ENCODE results near the gene FOXE1. TPM values are rescaled to one million over a fixed set of nuclear protein-coding genes. Genes with fewer than 3 reads are reported as not detected.

The FOXE1 gene
- total RNA-seq, 1 experiment from 2014 or later: not detected

- DNase-seq: no peak
- Histone ChIP-seq H2AFZ (ENCODE audit: low read length) (no peak overlapping the region), H2BK20ac (ENCODE audit: low read depth, low read length, poor library complexity, severe bottlenecking) (no peak overlapping the region), H4K20me1 (ENCODE audit: control insufficient read depth, insufficient read depth, insufficient read length) (no peaks in the 10 kb centered on the region), H3K23me2 (ENCODE audit: insufficient read length, low read depth, low read length, poor library complexity, severe bottlenecking) (peaks cover 3% of the 10 kb centered on the region), H2BK5ac (ENCODE audit: insufficient read length, low read length) (no peak overlapping the region), H3K79me1 (ENCODE audit: insufficient read depth, low read depth, low read length, poor library complexity, severe bottlenecking) (no peaks in the 10 kb centered on the region), H4K5ac (ENCODE audit: insufficient read length, low read depth, low read length) (no peak overlapping the region), H4K8ac (replicated peaks; ENCODE audit: insufficient read length, low read depth, low read length) (no peak overlapping the region), H2BK15ac (ENCODE audit: low read depth, low read length) (no peak overlapping the region), H3K56ac (ENCODE audit: insufficient read length, low read depth, low read length) (no peak overlapping the region), H4K91ac (ENCODE audit: insufficient read length, low read depth, low read length) (no peak overlapping the region), H3K9me3 (ENCODE audit: control insufficient read depth, low read depth, low read length) (no peaks in the 10 kb centered on the region), H3K27ac (ENCODE audit: insufficient read length, low read depth, low read length) (no peak overlapping the region), H3K4me2 (ENCODE audit: insufficient read depth, insufficient read length, low read length) (no peak overlapping the region), H3K4ac (ENCODE audit: low read depth, low read length) (no peak overlapping the region), H3K4me1 (ENCODE audit: insufficient read depth, low read length) (peaks cover 3% of the 10 kb centered on the region; the same call in 1 of the 2 replicates), H2BK120ac (ENCODE audit: low read depth, low read length, poor library complexity, severe bottlenecking) (no peak overlapping the region), H3K9ac (ENCODE audit: extremely low read depth, insufficient read length, low read length) (no peak overlapping the region), H3K23ac (ENCODE audit: insufficient read length, low read depth, low read length) (no peak overlapping the region), H3T11ph (ENCODE audit: low read length) (no peak overlapping the region), H2AK5ac (ENCODE audit: insufficient read length, low read length) (no peak overlapping the region), H3K14ac (ENCODE audit: insufficient read depth, low read length) (no peak overlapping the region), H3K18ac (ENCODE audit: insufficient read length, low read depth, low read length) (no peak overlapping the region), H3K79me2 (ENCODE audit: insufficient read depth, low read length) (no peaks in the 10 kb centered on the region), H3K27me3 (ENCODE audit: insufficient read depth, low read length) (no peaks in the 10 kb centered on the region; the same call in 1 of the 2 replicates), H2BK12ac (ENCODE audit: insufficient read length, low read depth, low read length) (no peak overlapping the region)
- Mint-ChIP-seq H3K9me3 (no peaks in the 10 kb centered on the region), H3K27me3 (ENCODE audit: low read depth) (peaks cover 52% of the 10 kb centered on the region), H3K27ac (no peak overlapping the region), H3K4me1 (peaks cover 32 to 36% of the 10 kb centered on the region in 2 experiments), H3K4me3 (no peak overlapping the region), H3K36me3 (ENCODE audit: insufficient read depth in 1 of 3, low read depth in 3 of 3) (no peaks in the 10 kb centered on the region)
- no CpG with 5 or more reads among the region's 2 CpGs for WGBS (ENCODE audit: extremely low coverage, insufficient read length, low lambda C conversion rate)
- no peak for TF ChIP-seq CTCF (conservative IDR thresholded peaks at IDR 0.05)
Observed at GRCh38 chr9:97806721-97807120, 46.3 kb upstream of the FOXE1 start.
